ENCODE measurements around the gene NR3C2. TPM values are rescaled to one million over a fixed set of nuclear protein-coding genes. Genes with fewer than 3 reads are reported as not detected.
A peak's percentile ranks its signal among the peaks of the same experiment; 100 is the strongest.

The NR3C2 gene
- total RNA-seq, 2 donors from 2014 or later = 18.4 to 23.8 TPM

DNA sequence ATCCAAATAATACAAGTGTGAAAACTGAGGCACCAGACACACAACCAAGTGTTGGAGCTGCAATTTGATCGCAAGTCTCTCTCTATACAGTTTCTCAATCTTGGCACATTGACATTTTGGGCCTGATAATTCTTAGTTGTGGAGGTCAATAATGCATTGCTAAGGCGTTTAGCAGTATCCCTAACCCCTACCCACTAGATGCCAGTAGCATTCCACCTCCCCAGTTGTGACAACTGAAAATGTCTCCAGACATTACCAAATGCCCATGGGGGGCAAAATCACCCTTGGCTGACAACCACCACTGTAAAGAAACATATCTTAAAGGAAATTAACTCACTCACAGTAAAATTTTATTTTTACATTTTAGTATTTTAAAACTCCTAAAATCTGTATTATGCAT lies 4.2 kb downstream of the NR3C2 start:
- DNase-seq (no peak), ATAC-seq (no peak)
- intact Hi-C loops (cut with DNase I) = loop anchor here in 1 of 2 donors (10.0 kb wide), 1 partner anchor 93 kb away; no protein-coding TSS in a partner anchor

DNA sequence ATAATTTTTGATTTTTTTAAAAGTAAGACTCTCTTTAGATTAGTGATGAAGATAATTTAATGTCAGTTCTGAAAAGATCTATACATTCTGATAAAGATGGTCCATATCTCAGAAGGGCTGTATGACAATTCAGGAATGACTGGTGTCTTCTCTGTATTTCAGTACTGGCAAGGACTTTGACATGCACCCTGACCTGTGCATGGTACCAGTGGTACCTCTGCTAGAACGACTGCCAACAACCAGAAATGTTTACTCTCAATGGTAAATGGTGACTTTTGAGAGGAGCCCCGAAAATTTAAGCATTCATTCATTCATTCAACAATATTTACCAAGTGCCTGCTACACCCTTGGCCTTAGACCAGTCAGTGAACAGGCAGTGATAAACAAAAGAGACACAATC lies 4.8 kb downstream of the NR3C2 start:
- ATAC-seq = no peak
- intact Hi-C loops (cut with DNase I) = loop anchor here in 1 of 2 donors (10.0 kb wide), 1 partner anchor 93 kb away; no protein-coding TSS in a partner anchor
- DNase-seq = no peak

- no peak for DNase-seq
- intact Hi-C loops (cut with DNase I) = loop anchor here in 1 of 2 donors (10.0 kb wide), 1 partner anchor 92 kb away; no protein-coding TSS in a partner anchor
- no peak for ATAC-seq
Measured at GRCh38 chr4:148436512-148436911, 5.7 kb downstream of the NR3C2 start.

DNA sequence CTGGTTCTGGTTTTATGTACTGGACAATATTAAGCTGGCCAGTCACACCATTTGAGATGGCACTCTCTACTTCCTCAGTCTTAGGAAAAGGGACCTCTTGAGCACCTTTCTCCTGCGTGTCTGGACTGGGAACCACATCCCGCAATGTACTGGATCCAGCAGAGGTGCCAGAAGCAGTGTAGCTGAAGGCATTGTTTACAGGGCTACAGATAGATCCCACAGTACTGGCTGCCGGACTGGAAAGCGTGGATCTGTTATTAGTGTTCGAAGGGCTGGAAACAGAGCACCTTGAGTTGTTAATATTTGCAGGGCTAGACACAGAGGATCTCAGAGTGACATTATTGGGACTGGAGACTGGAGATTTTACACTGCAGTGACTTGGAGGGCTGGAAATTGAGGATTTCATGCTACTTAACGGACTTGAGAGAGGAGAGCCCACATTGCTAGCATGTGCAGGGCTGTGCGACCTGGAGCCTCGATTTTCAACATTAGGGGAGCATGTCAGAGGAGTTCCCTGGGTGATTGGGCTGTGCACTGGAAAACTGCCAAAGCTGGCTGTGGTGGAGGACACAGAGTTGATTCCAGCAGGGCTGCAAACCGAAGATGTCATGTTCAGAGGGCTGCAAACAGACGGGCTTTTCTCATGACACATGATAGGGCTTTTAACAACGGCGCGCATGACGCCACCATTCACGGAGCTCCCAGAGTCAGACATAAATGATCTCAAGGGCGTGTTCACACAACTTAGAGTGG lies 6.4 kb downstream of the NR3C2 start:
- ATAC-seq (peak in 1 of 2 donors; percentile 63), DNase-seq (peak; percentile 33)
- intact Hi-C loops (cut with DNase I) = loop anchor here in 1 of 2 donors (10.0 kb wide), 1 partner anchor 91 kb away; no protein-coding TSS in a partner anchor

GRCh38 chr4:148434075-148434773 lies 8.0 kb downstream of the NR3C2 start:
- intact Hi-C loops (cut with DNase I) = loop anchor here in 1 of 2 donors (10.0 kb wide), 1 partner anchor 89 kb away; no protein-coding TSS in a partner anchor
- DNase-seq = no peak
- ATAC-seq = no peak

GRCh38 chr4:148431401-148431800 lies 10.8 kb downstream of the NR3C2 start:
- ATAC-seq (no peak), DNase-seq (no peak)
- intact Hi-C loops (cut with DNase I) = loop anchor here in 1 of 2 donors (10.0 kb wide), 1 partner anchor 87 kb away; no protein-coding TSS in a partner anchor

DNA sequence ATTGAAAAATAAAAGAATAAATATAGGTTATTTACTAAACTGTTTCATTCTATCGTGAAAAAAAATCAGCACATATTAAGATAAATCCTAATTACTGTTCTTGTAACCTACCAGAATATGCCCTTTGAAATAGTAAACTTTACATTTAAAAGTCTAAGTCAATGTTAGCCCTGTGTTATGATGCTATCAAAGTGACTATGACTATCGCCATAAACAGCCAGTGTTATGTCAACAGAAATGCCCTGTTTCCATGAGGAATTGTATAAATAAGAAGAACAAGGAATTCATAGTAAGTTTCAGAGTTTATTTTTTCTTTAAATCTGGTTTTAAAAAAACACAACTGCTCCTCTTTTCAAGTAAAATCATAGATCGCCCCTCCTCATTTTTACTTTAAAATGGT lies 11.4 kb downstream of the NR3C2 start:
- DNase-seq (no peak), ATAC-seq (no peak)
- intact Hi-C loops (cut with DNase I) = loop anchor here in 1 of 2 donors (10.0 kb wide), 1 partner anchor 86 kb away; no protein-coding TSS in a partner anchor

DNA sequence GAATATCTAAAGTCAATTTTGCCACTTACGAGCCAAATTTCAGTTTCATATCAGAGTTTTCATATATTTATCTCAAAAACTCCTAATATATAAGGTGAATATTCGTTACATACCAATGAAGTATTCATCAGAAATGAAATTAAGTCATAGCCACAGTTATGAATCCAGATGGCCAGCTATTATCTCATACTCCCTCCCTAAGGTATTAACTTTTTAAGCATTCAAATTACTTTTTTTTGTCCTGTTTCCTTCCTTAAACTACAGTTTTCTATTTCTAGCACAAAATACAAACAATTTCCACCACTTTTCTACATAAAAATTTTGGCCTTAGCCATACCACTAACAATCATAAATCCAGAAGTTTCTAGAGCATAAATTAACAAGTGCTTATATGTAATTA lies 13.0 kb downstream of the NR3C2 start:
- ATAC-seq (no peak), DNase-seq (no peak)
- intact Hi-C loops (cut with DNase I) = no loop called here

DNA sequence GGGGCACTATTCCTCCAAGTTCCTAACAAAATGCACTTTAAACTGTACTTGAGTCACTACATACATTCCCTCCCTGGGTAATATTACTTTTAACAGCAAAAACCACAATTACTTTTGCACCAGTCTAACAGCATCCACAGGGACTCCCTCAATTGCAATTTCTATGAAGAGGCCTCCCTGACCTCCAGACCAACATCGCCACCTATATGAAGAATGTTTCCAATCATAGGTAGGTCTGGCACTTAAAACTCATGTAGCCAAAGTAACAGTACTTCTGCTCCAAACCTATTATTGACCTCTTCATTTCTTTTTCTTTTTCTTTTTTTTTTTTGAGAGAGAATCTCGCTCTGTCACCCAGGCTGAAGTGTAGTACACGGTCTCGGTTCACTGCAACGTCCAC lies 15.6 kb downstream of the NR3C2 start:
- ATAC-seq (no peak), DNase-seq (no peak)
- intact Hi-C loops (cut with DNase I) = no loop called here

GRCh38 chr4:148425327-148426110 lies 16.7 kb downstream of the NR3C2 start:
- no peak for DNase-seq
- ATAC-seq = no peak
- intact Hi-C loops (cut with DNase I) = no loop called here

DNA sequence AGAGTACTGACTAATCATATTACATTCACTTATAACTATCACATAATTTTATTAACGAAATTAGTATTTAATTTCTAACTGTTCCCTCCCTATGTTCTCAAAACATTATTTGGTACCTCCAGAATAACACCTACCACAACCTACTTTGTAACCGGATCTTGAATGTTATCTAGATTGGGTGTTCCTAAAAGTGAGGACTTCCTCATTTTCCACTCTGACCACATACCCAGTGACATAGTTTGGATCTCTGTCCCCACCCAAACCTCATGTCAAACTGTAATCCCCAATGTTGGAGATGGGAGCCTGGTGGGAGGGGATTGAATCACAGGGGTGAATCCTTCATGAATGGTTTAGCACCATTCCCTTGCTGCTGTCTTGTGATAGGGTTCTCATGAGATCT lies 21.8 kb downstream of the NR3C2 start:
- ATAC-seq (no peak), DNase-seq (no peak)
- intact Hi-C loops (cut with DNase I) = no loop called here

DNA sequence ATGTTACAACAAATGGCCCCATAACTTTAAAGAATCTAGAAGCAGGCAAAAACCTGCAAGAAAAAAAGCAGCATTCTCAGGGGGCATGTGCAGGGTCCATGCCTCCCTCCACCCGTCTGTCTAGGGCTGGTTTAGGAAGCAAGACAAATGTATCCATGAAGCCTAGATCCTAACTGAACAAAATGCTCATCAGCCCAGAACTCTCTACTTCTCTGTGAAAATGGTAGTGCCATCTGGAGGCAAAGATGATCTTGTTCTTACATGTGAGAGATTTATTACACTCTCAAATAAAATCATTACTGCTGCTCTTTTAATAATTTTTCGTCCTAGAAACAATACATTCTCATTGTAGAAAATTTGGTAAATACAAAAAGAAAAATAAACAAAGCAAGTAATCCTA lies 26.7 kb downstream of the NR3C2 start:
- intact Hi-C loops (cut with DNase I) = no loop called here
- ATAC-seq = peak in 1 of 2 donors; percentile 23
- no peak for DNase-seq

DNA sequence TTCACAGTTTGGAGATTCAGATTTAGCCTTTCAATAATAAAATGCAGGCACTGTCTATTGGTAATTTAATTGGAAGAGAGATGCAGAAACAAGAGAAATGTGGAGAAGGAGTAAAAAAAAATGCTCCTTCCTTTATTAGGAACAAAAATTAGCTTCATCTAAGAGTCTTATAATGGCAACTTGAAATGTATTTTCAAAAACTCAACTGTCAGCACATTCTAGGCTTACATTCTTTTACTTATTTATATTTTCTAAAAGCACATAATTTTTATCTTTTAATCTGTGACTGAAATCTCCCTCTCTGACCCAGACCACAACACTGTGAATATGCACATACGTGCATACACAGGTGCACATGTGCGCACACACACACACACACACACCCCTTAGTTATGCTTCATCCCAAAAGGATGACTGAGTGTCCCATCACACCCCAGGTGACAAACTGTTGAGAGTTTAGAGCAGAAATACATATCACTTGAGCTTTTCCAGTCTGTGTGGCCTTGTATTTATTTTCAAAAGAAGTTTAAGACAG lies 29.7 kb downstream of the NR3C2 start:
- intact Hi-C loops (cut with DNase I) = no loop called here
- no peak for DNase-seq

GRCh38 chr4:148405161-148405893 lies 36.9 kb downstream of the NR3C2 start:
- ATAC-seq (no peak), DNase-seq (no peak)
- intact Hi-C loops (cut with DNase I) = no loop called here

More for the DNA sequence above, 29.7 kb downstream of the NR3C2 start:
- ATAC-seq = no peak

GRCh38 chr4:148398988-148399387 lies 43.2 kb downstream of the NR3C2 start:
- DNase-seq = no peak
- intact Hi-C loops (cut with DNase I) = no loop called here
- ATAC-seq = no peak

DNA sequence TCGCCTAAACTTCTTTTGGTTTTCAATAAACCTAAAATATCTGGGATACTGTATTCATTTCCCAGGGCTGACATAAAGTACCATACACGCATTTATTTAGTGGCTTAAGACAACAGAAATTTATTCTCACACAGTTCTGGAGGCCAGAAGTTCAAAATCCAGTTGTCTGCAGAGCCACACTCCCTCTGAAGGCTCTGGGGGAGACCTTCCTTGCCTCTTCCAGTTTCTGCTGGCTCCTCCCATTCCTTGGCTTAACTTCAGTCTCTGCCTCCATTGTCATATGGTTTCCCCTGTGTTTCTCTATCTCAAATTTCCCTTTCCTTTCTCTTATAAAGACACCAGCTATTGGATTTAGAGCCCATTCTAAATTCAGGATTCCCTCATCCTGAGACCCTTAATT lies 44.4 kb downstream of the NR3C2 start:
- ATAC-seq (no peak), DNase-seq (no peak)
- intact Hi-C loops (cut with DNase I) = no loop called here

DNA sequence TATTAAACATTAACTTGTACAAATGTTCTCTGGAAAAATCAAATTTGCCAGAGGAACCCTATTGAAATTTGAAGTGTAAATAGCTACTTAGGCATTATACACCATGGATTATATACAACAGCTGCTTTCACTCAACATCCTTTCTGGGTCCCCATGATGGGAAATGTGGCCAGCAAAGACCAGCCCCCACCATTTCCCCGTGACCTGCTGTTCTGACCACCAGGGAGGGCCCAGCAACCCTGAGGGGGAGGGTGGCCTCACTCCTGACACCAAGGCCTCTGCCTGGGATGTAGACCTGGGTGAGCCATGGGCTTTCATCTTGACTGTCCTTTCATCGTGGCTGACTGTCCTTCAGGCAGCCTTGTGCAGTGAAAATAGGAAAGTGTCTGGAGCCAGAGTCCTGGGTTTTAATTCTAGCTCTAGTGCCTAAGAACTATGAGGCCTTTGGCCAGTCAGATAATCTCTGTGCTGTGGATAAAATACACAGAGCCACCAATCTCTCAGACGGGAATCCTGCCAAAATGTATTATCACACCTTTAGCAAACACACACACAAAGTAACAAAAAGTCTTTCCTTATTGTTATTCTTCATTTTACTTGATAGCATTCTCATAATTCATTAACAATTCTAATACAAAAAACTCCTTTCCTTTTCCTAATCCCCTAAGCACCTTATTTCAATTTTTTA lies 45.1 kb downstream of the NR3C2 start:
- ATAC-seq (peak in 1 of 2 donors; percentile 32), DNase-seq (no peak)
- intact Hi-C loops (cut with DNase I) = no loop called here

DNA sequence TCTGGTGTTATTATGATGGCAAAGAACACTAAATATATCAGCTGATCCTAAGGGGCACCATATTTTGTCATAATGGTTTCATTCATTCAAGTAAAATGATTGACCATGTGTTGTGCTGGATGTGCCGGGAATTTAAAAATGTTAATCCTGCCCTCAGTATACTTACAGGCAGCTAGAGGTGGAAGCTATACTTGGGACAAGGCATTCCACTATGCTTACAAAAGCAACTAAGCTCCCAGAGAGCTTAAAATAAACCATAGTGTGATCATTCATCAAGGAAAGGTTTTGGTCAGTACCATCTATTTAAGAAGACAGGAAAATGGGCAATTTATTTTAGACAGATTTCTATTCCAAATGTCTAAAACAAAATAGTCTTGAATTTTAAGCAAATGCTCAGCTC lies 46.4 kb downstream of the NR3C2 start:
- intact Hi-C loops (cut with DNase I) = no loop called here
- ATAC-seq = peak in 1 of 2 donors; percentile 31
- DNase-seq = no peak
